IMR-90 (cell line): ENCODE measurements around the gene RPL23. TPM values are rescaled to one million over a fixed set of nuclear protein-coding genes. Genes with fewer than 3 reads are reported as not detected.
A peak's percentile ranks its signal among the peaks of the same experiment; 100 is the strongest.

Source experiments
- ATAC-seq: fragments of 200-7000 bp; cut with Tn5 transposase; 2 replicates; pipeline ENCODE4 v1.9.1; 2020; ENCODE audit warnings: low read depth, mild to moderate bottlenecking, moderate library complexity
- BruUV-seq: library from RNA; stranded (reverse); fragments of 400-500 nt; replicated peaks from 2 replicates; lab custom pipeline; 2021; lab: Mats Ljungman, UMichigan
- CTCF ChIA-PET: fragments of 300-600 bp; formaldehyde crosslinking; extraction: SDS; loops from one replicate; lab custom pipeline; 2021; ENCODE audit warnings: antibody characterized with exemption; lab: Yijun Ruan, JAX
- POLR2A ChIA-PET: fragments of 300-600 bp; sonication (Branson Sonifier 250); formaldehyde crosslinking; loops from one replicate; lab custom pipeline; 2022; ENCODE audit warnings: antibody characterized with exemption; ENCODE audit not compliant: unreplicated experiment; lab: Charles Lee
- DNase-seq: peaks from one replicate; pipeline ENCODE4 v3.0.0; 2013
- H2AFZ ChIP-seq: replicated peaks from 2 replicates; pipeline ENCODE3; 2013; ENCODE audit warnings: low read length, mild to moderate bottlenecking; ENCODE audit not compliant: poor library complexity
- H2AK5ac ChIP-seq: 2 replicates; pipeline ENCODE4 v1.6.1; 2013; ENCODE audit warnings: low read depth, low read length, inconsistent platforms
- H2AK9ac ChIP-seq: replicated peaks from 2 replicates; pipeline ENCODE3; 2013; ENCODE audit warnings: mild to moderate bottlenecking, low read depth, low read length, moderate library complexity; ENCODE audit not compliant: poor library complexity
- H2BK120ac ChIP-seq: 2 replicates; pipeline ENCODE4 v1.6.1; 2013; ENCODE audit warnings: low read depth, low read length, inconsistent platforms
- H2BK15ac ChIP-seq: 3 replicates; pipeline ENCODE4 v1.6.1; 2013; ENCODE audit warnings: low read depth, low read length, inconsistent platforms
- H2BK20ac ChIP-seq: 2 replicates; pipeline ENCODE4 v1.6.1; 2013; ENCODE audit warnings: low read depth, mild to moderate bottlenecking, inconsistent platforms, low read length, moderate library complexity
- H2BK5ac ChIP-seq: 2 replicates; pipeline ENCODE4 v1.6.1; 2013; ENCODE audit warnings: mild to moderate bottlenecking, low read depth, low read length, inconsistent platforms; ENCODE audit not compliant: poor library complexity, severe bottlenecking
- H3K14ac ChIP-seq: replicated peaks from 2 replicates; pipeline ENCODE4 v1.6.1; 2013; ENCODE audit warnings: low read depth, low read length, inconsistent platforms
- H3K18ac ChIP-seq: 2 replicates; pipeline ENCODE4 v1.6.1; 2013; ENCODE audit warnings: low read depth, low read length, control low read depth
- H3K23ac ChIP-seq: 2 replicates; pipeline ENCODE4 v1.6.1; 2013; ENCODE audit warnings: low read depth, low read length, inconsistent platforms
- H3K27ac ChIP-seq: 2 replicates; pipeline ENCODE4 v1.5.1; 2013; ENCODE audit warnings: mild to moderate bottlenecking, control low read depth, low read length; ENCODE audit not compliant: insufficient read depth
- H3K27me3 ChIP-seq: 2 replicates; pipeline ENCODE4 v1.6.1; 2013; ENCODE audit warnings: low read length; ENCODE audit not compliant: control insufficient read depth, insufficient read depth
- H3K36me3 ChIP-seq: 2 replicates; pipeline ENCODE4 v1.6.1; 2013; ENCODE audit warnings: low read length, mixed read lengths; ENCODE audit not compliant: control insufficient read depth, insufficient read depth
- H3K4ac ChIP-seq: 2 replicates; pipeline ENCODE4 v1.6.1; 2013; ENCODE audit warnings: low read depth, low read length, inconsistent platforms
- H3K4me1 ChIP-seq: 2 replicates; pipeline ENCODE4 v1.6.1; 2013; ENCODE audit warnings: low read length, mixed read lengths; ENCODE audit not compliant: control insufficient read depth, insufficient read depth
- H3K4me2 ChIP-seq: 2 replicates; pipeline ENCODE4 v1.6.1; 2013; ENCODE audit warnings: low read depth, mild to moderate bottlenecking, control low read depth, low read length, moderate library complexity
- H3K4me3 ChIP-seq: 2 replicates; pipeline ENCODE4 v1.5.1; 2013; ENCODE audit warnings: low read depth, mild to moderate bottlenecking, control low read depth, low read length, moderate library complexity; ENCODE audit not compliant: insufficient read depth
- H3K56ac ChIP-seq: 2 replicates; pipeline ENCODE4 v1.6.1; 2013; ENCODE audit warnings: low read length, inconsistent platforms; ENCODE audit not compliant: insufficient read depth; ENCODE audit errors: extremely low read depth
- H3K79me1 ChIP-seq, 2 experiments: 2 replicates each; pipeline ENCODE4 v1.6.1; 2013; ENCODE audit warnings: low read length in 2 of 2, inconsistent platforms in 1 of 2, low read depth in 1 of 2
- H3K9ac ChIP-seq: 2 replicates; pipeline ENCODE4 v1.6.1; 2013; ENCODE audit warnings: low read depth, low read length, control low read depth
- H3K9me1 ChIP-seq: 2 replicates; pipeline ENCODE4 v1.6.1; 2013; ENCODE audit warnings: low read length, inconsistent platforms; ENCODE audit not compliant: insufficient read depth
- H3K9me3 ChIP-seq: 2 replicates; pipeline ENCODE4 v1.6.1; 2013; ENCODE audit warnings: low read length; ENCODE audit not compliant: control insufficient read depth, insufficient read depth
- H4K20me1 ChIP-seq: 2 replicates; pipeline ENCODE4 v1.6.1; 2013; ENCODE audit warnings: low read length, inconsistent platforms; ENCODE audit not compliant: insufficient read depth
- H4K5ac ChIP-seq: 2 replicates; pipeline ENCODE4 v1.6.1; 2013; ENCODE audit warnings: mild to moderate bottlenecking, low read depth, low read length, control low read depth
- H4K8ac ChIP-seq, 2 experiments: 2 replicates each; pipeline ENCODE4 v1.6.1; 2013; ENCODE audit warnings: low read depth in 2 of 2, low read length in 2 of 2, control low read depth in 1 of 2, inconsistent platforms in 1 of 2
- H4K91ac ChIP-seq: 2 replicates; pipeline ENCODE4 v1.6.1; 2013; ENCODE audit warnings: low read depth, low read length, inconsistent platforms; ENCODE audit not compliant: insufficient read depth
- BHLHE40 ChIP-seq: fragments of 150-350 bp; IDR thresholded peaks from 2 replicates; pipeline ENCODE4 v1.6.1; 2016; ENCODE audit warnings: mild to moderate bottlenecking, low read depth, low read length
- CEBPB ChIP-seq: IDR thresholded peaks from 2 replicates; pipeline ENCODE4 v1.6.1; 2012; ENCODE audit warnings: low read depth, low read length, improper control_type of control experiment
- CTCF ChIP-seq: conservative IDR thresholded peaks from 2 replicates; pipeline ENCODE4 v1.5.1; 2012; ENCODE audit warnings: mild to moderate bottlenecking, low read depth, low read length, improper control_type of control experiment
- ELK1 ChIP-seq: fragments of 150-350 bp; IDR thresholded peaks from 2 replicates; pipeline ENCODE4 v1.6.1; 2016; ENCODE audit warnings: low read depth, mild to moderate bottlenecking, low read length, moderate library complexity, borderline replicate concordance
- FOS ChIP-seq: fragments of 150-350 bp; IDR thresholded peaks from 2 replicates; pipeline ENCODE4 v1.6.1; 2016; ENCODE audit warnings: low read depth, low read length
- MAFK ChIP-seq: IDR thresholded peaks from 2 replicates; pipeline ENCODE4 v1.6.1; 2012; ENCODE audit warnings: low read depth, low read length, improper control_type of control experiment
- MAZ ChIP-seq: IDR thresholded peaks from 2 replicates; pipeline ENCODE4 v1.6.1; 2012; ENCODE audit warnings: low read depth, mild to moderate bottlenecking, low read length, improper control_type of control experiment, moderate library complexity, borderline replicate concordance
- MXI1 ChIP-seq: IDR thresholded peaks from 2 replicates; pipeline ENCODE4 v1.6.1; 2012; ENCODE audit warnings: low read depth, mild to moderate bottlenecking, low read length, moderate library complexity, borderline replicate concordance
- NFE2L2 ChIP-seq: fragments of 150-350 bp; IDR thresholded peaks from 2 replicates; pipeline ENCODE4 v1.6.1; 2016; ENCODE audit warnings: low read depth, mild to moderate bottlenecking, low read length
- RAD21 ChIP-seq: IDR thresholded peaks from 2 replicates; pipeline ENCODE4 v1.6.1; 2012; ENCODE audit warnings: low read length, improper control_type of control experiment
- SMC3 ChIP-seq: fragments of 150-350 bp; IDR thresholded peaks from 2 replicates; pipeline ENCODE4 v1.6.1; 2016; ENCODE audit warnings: low read depth, mild to moderate bottlenecking, antibody characterized with exemption, low read length, moderate library complexity
- USF2 ChIP-seq: fragments of 150-350 bp; IDR thresholded peaks from 2 replicates; pipeline ENCODE4 v1.6.1; 2017; ENCODE audit warnings: mild to moderate bottlenecking, antibody characterized with exemption, low read length, low read depth
- WGBS, 2 experiments: methylation state at CpG; one replicate each; pipeline versions ENCODE4 v1.1.5 to v1.1.7; 2013; ENCODE audit warnings: missing lambda C conversion rate in 2 of 2; ENCODE audit not compliant: insufficient read length in 1 of 2; ENCODE audit errors: extremely low coverage in 2 of 2; 5-methylcytosine and 5-hydroxymethylcytosine counted together
- dilution Hi-C: fragments of 300-500 bp; cut with HindIII; formaldehyde crosslinking; loops from one replicate; pipeline ENCODE4 v1.14.3; 2018; ENCODE audit warnings: low sequenced_read_pairs; ENCODE audit not compliant: unreplicated experiment
- in situ Hi-C: fragments of 300-500 bp; cut with MboI; formaldehyde crosslinking; loops from 3 replicates; pipeline ENCODE4 v1.14.3; 2019; ENCODE audit warnings: low sequenced_read_pairs, inconsistent platforms, mixed read lengths
- intact Hi-C: fragments of 100-400 bp; cut with micrococcal nuclease; formaldehyde crosslinking; loops from 2 replicates; pipeline ENCODE4 v1.10.0; 2022
- polyA plus RNA-seq, 3 experiments: library from polyadenylated mRNA; depleted of rRNA; stranded (reverse); fragments of >200 nt; gene quantifications; 2 replicates each; pipeline ENCODE4 v1.2.3, GENCODE V29; 2012; ENCODE audit warnings: low replicate concordance in 1 of 3
- total RNA-seq: library from RNA; depleted of rRNA; stranded (reverse); fragments of >200 nt; gene quantifications from 2 replicates; pipeline ENCODE4 v1.2.3, GENCODE V29; 2012

RPL23 gene
- total and polyA plus RNA-seq, 2 of the 4 experiments (the other 2 are of a cell fraction) = 1,170 to 2,308 TPM

- Histone ChIP-seq H3K9me1 (no peaks in the 10 kb centered on the region), H3K18ac (peak within 1 kb of the TSS; percentile 83), H2AFZ (peak within 1 kb of the TSS; percentile 97), H3K56ac (peak within 1 kb of the TSS; percentile 92), H3K23ac (peak within 1 kb of the TSS; percentile 91), H2BK120ac (peak within 1 kb of the TSS; percentile 82), H4K20me1 (peaks cover 11% of the 10 kb centered on the region), H3K4me2 (peak within 1 kb of the TSS; percentile 85), H3K27ac (peak within 1 kb of the TSS; percentile 95), H3K27me3 (peaks cover under 1% of the 10 kb centered on the region; the same call in 1 of the 2 replicates), H2AK9ac (peak within 1 kb of the TSS; percentile 99), H3K9me3 (no peaks in the 10 kb centered on the region), H3K4me3 (peak within 1 kb of the TSS; percentile 62), H3K9ac (peak within 1 kb of the TSS; percentile 91), H4K8ac (peak within 1 kb of the TSS; percentile 99 to 100), H2BK20ac (peak within 1 kb of the TSS; percentile 54), H2BK15ac (peak within 1 kb of the TSS; percentile 28; the same call in 1 of the 3 replicates), H4K5ac (peak within 1 kb of the TSS; percentile 99), H3K4ac (peak within 1 kb of the TSS; percentile 95), H3K36me3 (peaks cover 13% of the 10 kb centered on the region), H4K91ac (peak within 1 kb of the TSS; percentile 98), H2AK5ac (peak within 1 kb of the TSS; percentile 95), H3K14ac (peak within 1 kb of the TSS; percentile 96), H3K79me1 (peaks cover 3 to 43% of the 10 kb centered on the region in 2 experiments), H3K4me1 (0 out of 2 replicates have a peak, but pooled peaks cover 3% of the 10 kb centered on the region), H2BK5ac (peak within 1 kb of the TSS; percentile 99)
- DNase-seq (peak; percentile 96), ATAC-seq (peak; percentile 90)
- intact Hi-C loops = loop anchor here (1.0 kb wide), 1 partner anchor 25 kb away; no protein-coding TSS in a partner anchor
- CTCF ChIA-PET = no interaction called here
- POLR2A ChIA-PET = no interaction called here
- WGBS, 2 experiments = 1% methylated on average over 37 of the region's 55 CpGs; no CpG with 5 or more reads in 1 of the 2 experiments
- in situ Hi-C loops = no loop called here
- dilution Hi-C loops = no loop called here
- TSS peak; percentile 97 for BruUV-seq
- TF ChIP-seq FOS (peak; percentile 67; the same call in 1 of the 2 replicates), RAD21 (no peak), ELK1 (peak; percentile 84; the same call in 1 of the 2 replicates), SMC3 (no peak), CTCF (0 out of 2 replicates have a peak, but pooled peaks have one; percentile 0), MAZ (peak; percentile 90), BHLHE40 (no peak), MAFK (peak; percentile 90), USF2 (no peak), CEBPB (peak; percentile 81), NFE2L2 (peak; percentile 97), MXI1 (peak; percentile 24; the same call in 1 of the 2 replicates)
Observed at GRCh38 chr17:38824899-38825761, 28.4 kb downstream of the RPL23 start, which contains the start of gene CWC25. CWC25 (minus strand) TSS chr17:38825321; CDS start chr17:38825183, 138 bp downstream.
